Ramos (cell line): ENCODE results near the gene MGLL.
"Not testable (repeated sequence)": the region's sequence is repeated elsewhere in the genome, so short reads cannot be mapped to it uniquely, and the experiment has no call there.

ENCODE experiments used
- in situ Hi-C: fragments of 300-500 bp; cut with MboI; formaldehyde crosslinking; loops from one replicate; pipeline ENCODE4 v1.14.3; 2022; ENCODE audit warnings: low sequenced_read_pairs; ENCODE audit not compliant: unreplicated experiment

The MGLL gene

GRCh38 chr3:127714125-127714571, 108.2 kb downstream of the MGLL start:
- in situ Hi-C loops: no loop called here

DNA sequence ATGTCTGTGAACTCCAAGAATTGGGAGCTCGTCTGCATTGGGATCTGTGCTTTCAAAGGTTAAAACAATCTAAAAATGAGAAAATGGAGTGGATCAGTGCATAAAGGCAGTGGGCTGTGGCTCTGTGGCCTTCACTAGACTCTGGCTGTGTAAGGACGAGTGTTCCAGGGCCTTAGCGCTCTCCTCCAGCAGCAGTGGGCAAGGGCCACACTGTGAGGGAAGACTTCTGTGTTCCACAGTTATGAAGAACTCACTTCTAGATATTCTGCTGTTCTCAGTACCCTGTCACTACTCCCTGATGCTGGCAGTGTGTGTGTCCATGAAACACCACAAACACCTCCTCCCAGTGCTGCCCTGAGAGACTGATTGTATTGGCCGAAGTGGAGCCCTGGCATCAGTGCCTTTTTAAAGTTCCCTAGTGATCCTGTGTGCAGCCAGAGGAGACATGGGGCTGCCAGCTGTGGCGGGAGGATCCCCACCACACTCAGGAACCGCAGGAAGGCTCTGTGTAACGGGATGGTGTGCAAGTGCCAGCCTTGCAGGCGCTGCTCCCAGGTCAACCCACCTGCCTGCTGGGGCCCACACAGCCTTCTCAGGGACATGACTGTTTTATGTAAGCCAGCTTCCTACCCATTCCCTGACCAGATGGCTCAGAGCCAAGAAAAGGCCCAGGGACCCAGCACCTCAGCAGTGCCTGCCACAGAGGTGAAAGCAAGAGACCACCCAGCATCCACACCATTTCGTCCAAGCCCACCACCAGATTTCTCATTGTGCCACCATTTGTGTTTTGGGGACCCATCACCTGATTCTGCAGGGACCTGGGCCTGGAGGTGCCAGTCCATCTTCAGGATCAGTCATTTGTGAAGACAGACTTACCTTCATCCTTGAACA, 109.2 kb downstream of the MGLL start:
- in situ Hi-C loops: no loop called here

DNA sequence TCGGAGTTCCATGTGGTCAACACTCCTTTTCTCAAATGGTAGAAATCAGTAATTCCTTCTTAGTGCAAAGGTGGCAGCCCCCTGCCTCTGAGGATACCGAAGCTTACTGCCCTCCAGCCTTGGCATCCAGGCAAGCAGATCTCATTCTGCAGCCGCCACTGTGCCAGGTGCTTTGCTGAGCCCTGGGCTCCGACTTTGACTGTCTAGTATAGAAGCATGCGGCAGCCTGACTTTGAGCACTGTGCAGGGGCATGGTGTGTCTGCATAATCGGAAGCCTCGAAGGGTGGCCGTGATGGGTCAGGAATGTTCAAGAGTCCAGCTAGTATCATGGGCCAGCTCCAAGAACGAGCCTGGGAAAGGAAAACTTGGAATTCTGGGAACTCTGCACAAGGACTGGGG, 109.9 kb downstream of the MGLL start:
- in situ Hi-C loops: no loop called here

DNA sequence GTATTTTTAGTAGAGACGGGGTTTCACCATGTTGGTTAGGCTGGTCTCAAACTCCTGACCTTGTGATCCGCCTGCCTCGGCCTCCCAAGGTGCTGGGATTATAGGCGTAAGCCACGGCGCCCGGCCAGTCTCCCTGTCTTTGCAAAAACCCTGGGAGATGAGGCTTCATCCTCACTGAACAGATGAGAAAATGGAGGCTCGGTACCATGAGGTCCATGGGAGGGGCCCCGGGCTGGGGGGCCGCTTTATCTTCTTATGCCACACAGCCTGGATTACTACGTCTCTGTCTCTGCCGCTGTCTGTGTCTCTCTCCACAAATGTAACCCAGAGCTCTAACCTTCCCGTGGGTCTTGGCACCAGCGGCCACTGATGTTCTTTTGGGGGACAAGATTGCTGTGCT, 110.4 kb downstream of the MGLL start:
- in situ Hi-C loops: no loop called here

- in situ Hi-C loops: no loop called here
Observed at GRCh38 chr3:127711021-127711695, 111.2 kb downstream of the MGLL start.

- in situ Hi-C loops: no loop called here
Observed at GRCh38 chr3:127710155-127710941, 112.0 kb downstream of the MGLL start.

- in situ Hi-C loops: no loop called here
Observed at GRCh38 chr3:127709320-127710060, 112.8 kb downstream of the MGLL start.

DNA sequence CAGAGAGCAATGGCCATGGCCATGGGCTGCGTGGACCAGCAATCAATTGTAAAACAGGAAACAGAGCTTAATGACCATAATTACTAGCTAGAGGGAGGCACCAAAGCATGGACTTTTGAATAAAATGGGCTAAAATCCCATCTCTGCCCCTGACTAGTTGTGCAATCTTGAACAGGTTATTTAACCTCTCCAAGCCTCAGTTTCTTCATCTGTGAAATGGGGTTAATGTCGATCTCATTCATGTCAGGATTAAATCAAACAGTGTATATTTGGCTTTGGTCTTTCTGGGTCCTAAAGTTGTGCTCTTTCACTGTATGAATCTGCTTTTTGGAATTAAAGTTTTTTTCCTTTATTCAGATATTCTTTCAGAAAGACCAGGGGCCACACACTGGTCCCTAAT, 113.5 kb downstream of the MGLL start:
- in situ Hi-C loops: no loop called here

- in situ Hi-C loops: no loop called here
Observed at GRCh38 chr3:127707851-127708411, 114.4 kb downstream of the MGLL start.

DNA sequence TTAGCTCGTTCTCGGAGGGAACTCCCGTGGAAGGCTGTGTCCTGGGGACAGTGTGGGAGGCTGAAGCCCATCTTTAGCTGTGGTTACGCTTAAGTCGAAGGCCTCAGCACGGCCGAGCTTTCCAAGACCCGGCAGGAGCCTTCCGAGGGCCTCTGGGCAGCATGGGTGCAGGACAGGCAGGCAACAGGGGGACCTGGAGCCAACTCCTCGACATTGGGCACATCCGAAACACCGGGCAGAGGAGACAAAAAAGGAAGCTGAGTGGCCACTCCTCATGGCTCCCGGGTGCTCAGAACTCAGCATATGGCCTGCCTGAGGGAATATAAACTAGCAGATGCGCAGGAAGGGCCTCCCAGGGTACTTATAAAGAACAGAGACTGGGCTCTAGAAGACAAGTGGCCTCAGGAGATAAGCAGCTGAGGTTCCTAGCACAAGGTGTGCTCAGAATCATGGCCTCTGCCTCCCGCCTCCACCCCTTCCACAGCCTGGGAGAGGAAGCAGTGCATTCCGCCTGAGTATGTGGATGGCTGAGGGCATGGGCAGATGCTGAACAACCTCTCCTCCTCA, 115.4 kb downstream of the MGLL start:
- in situ Hi-C loops: no loop called here

DNA sequence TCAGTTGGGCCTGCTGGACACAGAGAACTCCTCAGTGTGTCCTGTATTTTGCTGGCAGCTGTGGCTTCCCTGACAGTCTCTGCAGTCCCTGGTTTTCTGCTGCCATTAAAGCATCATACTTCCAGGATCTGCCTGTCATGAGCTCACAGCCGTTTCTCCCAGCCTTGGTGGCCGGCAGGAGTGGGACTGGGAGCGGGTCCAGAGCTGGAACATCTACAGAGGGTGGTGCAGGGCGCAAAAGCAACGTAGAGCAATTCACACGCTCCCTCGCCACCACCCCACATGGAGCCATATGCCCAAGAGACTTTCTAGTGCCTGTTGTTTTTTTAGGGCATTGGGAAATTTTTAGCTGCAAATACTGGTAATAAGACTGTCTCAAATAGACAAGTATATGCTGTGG, 116.0 kb downstream of the MGLL start:
- in situ Hi-C loops: no loop called here

- in situ Hi-C loops: not testable (repeated sequence)
Observed at GRCh38 chr3:127704840-127705239, 117.5 kb downstream of the MGLL start.

- in situ Hi-C loops: no loop called here
Observed at GRCh38 chr3:127702151-127702578, 120.2 kb downstream of the MGLL start.

- in situ Hi-C loops: no loop called here
Observed at GRCh38 chr3:127701280-127701911, 120.9 kb downstream of the MGLL start.

DNA sequence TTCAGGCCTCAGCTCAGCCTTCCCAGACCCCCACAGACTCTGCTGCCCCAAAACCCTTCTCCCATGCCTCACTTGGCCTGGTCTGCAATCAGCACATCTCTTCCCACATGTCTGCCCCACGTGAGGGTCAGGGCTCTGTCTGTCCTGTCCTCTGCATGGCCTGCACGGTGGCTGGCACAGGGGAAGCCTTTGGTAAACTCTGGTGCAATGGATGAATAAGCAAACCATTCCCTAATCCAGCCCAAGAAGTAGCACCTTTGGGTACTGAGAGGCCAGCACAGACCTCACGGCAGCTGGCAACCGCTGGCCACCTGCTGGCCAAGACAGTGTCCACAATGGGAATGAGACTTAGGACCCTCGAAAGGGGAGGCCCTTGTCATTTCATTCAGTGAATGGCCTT, 121.9 kb downstream of the MGLL start:
- in situ Hi-C loops: no loop called here

GRCh38 chr3:127699416-127700300, 122.7 kb downstream of the MGLL start:
- in situ Hi-C loops: no loop called here

- in situ Hi-C loops: no loop called here
Observed at GRCh38 chr3:127698691-127699415, 123.5 kb downstream of the MGLL start.
